NCI-H146 treated with DMSO at 0.1 percent for 48 hours (cell line): ENCODE results near the gene ARPC5L.
"Not testable (repeated sequence)": the region's sequence is repeated elsewhere in the genome, so short reads cannot be mapped to it uniquely, and the experiment has no call there.

Experiments
- DNase-seq: peaks from one replicate; lab custom pipeline; 2025; ENCODE audit not compliant: unreplicated experiment; lab: John Stamatoyannopoulos, UW

ARPC5L gene

GRCh38 chr9:124889006-124889405, 27.1 kb downstream of the ARPC5L start:
- DNase-seq = no peak

DNA sequence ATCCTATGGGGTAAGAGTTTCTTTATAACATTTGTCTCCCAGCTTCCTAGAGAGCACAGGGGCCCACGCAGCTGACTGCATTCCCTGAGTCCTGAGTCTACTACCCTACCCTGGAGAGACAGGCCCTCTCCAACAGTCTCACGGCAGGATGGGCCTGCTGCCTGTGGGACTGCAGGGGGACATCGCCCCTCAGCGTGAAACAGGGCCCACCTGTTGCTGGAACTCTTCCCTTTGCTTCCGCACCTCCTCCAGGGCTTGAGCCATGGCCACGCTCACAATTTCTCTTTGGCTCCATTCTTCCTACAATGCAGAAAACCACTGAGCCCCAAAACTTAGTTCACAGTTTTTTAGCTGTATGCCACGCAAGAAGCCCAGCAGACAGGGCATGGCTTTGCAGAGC, 28.2 kb downstream of the ARPC5L start:
- DNase-seq = no peak

GRCh38 chr9:124894035-124894740, 32.3 kb downstream of the ARPC5L start:
- DNase-seq = no peak

DNA sequence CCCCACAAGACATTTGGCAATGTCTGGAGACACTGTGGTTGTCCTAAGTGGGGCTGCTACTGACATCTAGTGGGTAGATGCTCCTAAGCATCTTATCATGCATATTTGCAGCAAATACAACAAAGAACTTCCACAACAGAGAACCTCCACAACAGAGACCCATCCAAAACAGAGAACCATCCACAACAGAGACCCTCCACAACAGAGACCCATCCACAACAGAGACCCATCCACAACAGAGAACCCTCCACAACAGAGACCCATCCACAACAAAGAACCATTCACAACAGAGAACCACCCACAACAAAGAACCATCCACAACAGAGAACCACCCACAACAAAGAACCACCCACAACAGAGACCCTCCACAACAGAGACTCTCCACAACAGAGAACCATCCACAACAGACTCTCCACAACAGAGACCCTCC, 32.8 kb downstream of the ARPC5L start:
- DNase-seq = no peak

DNA sequence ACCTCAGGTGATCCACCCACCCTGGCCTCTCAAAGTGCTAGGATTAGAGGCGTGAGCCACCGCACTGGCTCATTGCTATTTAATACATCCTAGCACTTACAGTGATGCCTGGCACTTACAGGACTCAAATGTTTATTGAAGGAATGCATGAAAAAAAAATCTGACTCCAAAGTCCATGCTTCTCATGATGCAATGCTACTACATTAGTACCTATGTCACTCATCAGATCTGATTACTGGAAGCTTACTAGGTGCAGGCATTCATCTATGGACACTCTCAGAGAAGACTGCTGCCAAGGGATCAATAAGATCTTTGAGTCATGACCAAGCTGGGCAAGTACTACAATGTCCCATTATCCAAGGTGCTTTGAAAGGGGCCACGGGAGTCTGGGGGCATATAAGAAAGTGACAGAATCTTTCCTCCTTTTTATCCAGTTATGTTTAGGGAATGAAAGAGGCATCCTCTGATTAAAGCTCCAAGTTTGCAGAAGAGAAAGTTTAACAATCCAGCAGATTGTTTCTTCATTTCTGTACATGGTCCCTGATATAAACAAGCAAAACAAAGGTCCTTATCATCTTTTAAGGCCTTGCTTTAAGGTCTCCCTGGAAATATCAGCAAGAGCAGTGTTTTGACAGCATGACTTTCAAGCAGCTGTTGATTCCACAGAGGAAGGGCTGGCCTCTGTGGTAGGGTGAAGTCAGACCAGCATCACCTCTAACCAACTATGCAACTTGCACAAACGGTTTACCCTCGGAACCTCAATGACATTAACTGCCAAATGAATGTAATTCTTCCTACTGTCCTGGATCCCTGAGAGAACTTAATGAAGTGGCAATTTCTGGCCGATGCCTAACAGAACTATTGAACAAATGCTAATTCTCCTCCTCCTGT, 35.9 kb downstream of the ARPC5L start:
- DNase-seq = no peak

GRCh38 chr9:124899845-124900244, 37.9 kb downstream of the ARPC5L start:
- no peak for DNase-seq

GRCh38 chr9:124906966-124907365, 45.0 kb downstream of the ARPC5L start:
- DNase-seq = no peak

GRCh38 chr9:124908098-124908497, 46.2 kb downstream of the ARPC5L start:
- no peak for DNase-seq

DNA sequence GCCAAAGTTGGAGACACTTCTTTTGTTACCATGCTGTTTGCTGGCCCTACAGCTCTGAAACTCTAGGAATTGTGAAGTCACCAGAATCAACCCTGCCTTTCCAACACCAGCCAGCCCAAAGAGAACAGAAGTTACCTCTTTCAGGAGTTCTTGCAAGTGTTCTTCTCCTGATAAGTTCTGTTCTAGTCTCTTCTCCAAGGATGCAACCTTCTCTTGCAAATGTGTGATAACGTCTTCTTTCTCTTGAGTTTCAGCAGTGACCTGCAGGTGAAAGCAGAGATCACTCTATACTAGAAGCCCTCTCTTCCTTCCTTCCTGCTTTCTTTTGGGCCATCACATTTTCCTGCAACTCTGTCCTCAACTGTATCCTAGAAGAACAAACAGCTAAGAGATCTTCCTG, 49.8 kb downstream of the ARPC5L start:
- no peak for DNase-seq

DNA sequence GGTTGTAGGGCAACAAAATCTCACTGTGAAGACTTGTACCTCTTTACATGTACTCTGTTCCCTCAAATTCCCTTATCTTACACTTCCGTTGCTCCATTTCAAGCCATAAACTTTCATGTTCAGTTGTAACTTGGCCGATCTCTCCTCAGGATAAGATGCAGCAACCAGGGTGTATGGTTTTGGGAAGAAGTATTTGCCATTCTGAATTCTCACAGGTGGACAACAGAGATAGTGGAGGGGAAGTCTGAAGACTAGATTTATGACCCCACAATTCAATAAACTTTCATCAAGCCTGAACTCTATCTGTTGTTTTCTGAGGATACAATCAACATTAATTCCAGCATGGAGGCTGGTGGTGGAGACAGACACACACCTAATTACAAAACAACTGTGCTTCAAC, 51.4 kb downstream of the ARPC5L start:
- no peak for DNase-seq

- DNase-seq = no peak
Measured at GRCh38 chr9:124914753-124915405, 52.9 kb downstream of the ARPC5L start.

- DNase-seq = not testable (repeated sequence)
Measured at GRCh38 chr9:124920394-124920793, 58.5 kb downstream of the ARPC5L start.
